WTC11 (cell line): ENCODE results near the gene TFF2. TPM values are rescaled to one million over a fixed set of nuclear protein-coding genes. Genes with fewer than 3 reads are reported as not detected.

Experiments
- ATAC-seq: fragments of 200-7000 bp; cut with Tn5 transposase; 2 replicates; pipeline ENCODE4 v1.10.0; 2021; ENCODE audit warnings: mild to moderate bottlenecking, moderate library complexity
- CTCF ChIA-PET: fragments of 300-600 bp; sonication (Branson Sonifier 250); formaldehyde crosslinking; loops from one replicate; lab custom pipeline; 2021; ENCODE audit warnings: antibody characterized with exemption; lab: Charles Lee
- POLR2A ChIA-PET: fragments of 350-600 bp; sonication (Branson Sonifier 250); formaldehyde crosslinking; loops from one replicate; lab custom pipeline; 2021; ENCODE audit warnings: antibody characterized with exemption; lab: Charles Lee
- DNase-seq: peaks from one replicate; pipeline ENCODE4 v3.0.0; 2021; ENCODE audit warnings: low spot score
- H3K27ac Mint-ChIP-seq: 2 replicates; pipeline ENCODE4 v1.8.0; 2021; ENCODE audit warnings: mixed read lengths
- H3K27me3 Mint-ChIP-seq: 2 replicates; pipeline ENCODE4 v1.8.0; 2021; ENCODE audit warnings: low read depth, mild to moderate bottlenecking, moderate library complexity, mixed read lengths
- H3K36me3 Mint-ChIP-seq: 2 replicates; pipeline ENCODE4 v1.8.0; 2021; ENCODE audit warnings: mixed read lengths
- H3K4me1 Mint-ChIP-seq: 2 replicates; pipeline ENCODE4 v1.8.0; 2022; ENCODE audit warnings: mixed read lengths
- H3K4me3 Mint-ChIP-seq: 2 replicates; pipeline ENCODE4 v1.8.0; 2021; ENCODE audit warnings: mild to moderate bottlenecking, moderate library complexity, mixed read lengths
- H3K9me3 Mint-ChIP-seq: 2 replicates; pipeline ENCODE4 v1.8.0; 2021; ENCODE audit warnings: mixed read lengths
- AR ChIP-seq: fragments of 250-450 bp; sonication (Bioruptor Pico); IDR thresholded peaks from 2 replicates; pipeline ENCODE4 v1.9.0; 2021; ENCODE audit warnings: mild to moderate bottlenecking
- CBFB ChIP-seq: sonication (generic); formaldehyde crosslinking; IDR thresholded peaks from 2 replicates; pipeline ENCODE4 v1.8.1; 2022; ENCODE audit warnings: mild to moderate bottlenecking, low read depth, missing genetic modification reagents
- CREB1 ChIP-seq: sonication (generic); formaldehyde crosslinking; IDR thresholded peaks from 2 replicates; pipeline ENCODE4 v1.8.0; 2023; ENCODE audit warnings: mild to moderate bottlenecking, missing genetic modification reagents
- CREM ChIP-seq: sonication (generic); formaldehyde crosslinking; IDR thresholded peaks from 2 replicates; pipeline ENCODE4 v1.8.1; 2022; ENCODE audit warnings: mild to moderate bottlenecking, missing genetic modification reagents, moderate library complexity
- CTCF ChIP-seq: fragments of 200-600 bp; IDR thresholded peaks from 2 replicates; pipeline ENCODE4 v1.8.0; 2022; ENCODE audit warnings: antibody characterized with exemption
- ERG ChIP-seq: fragments of 250-450 bp; sonication (Bioruptor Pico); IDR thresholded peaks from 2 replicates; pipeline ENCODE4 v1.8.0; 2021; ENCODE audit warnings: mild to moderate bottlenecking
- GTF2I ChIP-seq: fragments of 250-450 bp; sonication (Bioruptor Pico); conservative IDR thresholded peaks from 2 replicates; pipeline ENCODE4 v1.4.0; 2021; ENCODE audit warnings: mild to moderate bottlenecking
- HMGA2 ChIP-seq: fragments of 250-450 bp; sonication (Bioruptor Pico); IDR thresholded peaks from 2 replicates; pipeline ENCODE4 v1.4.0; 2021; ENCODE audit warnings: mild to moderate bottlenecking, moderate library complexity
- JUN ChIP-seq: sonication (generic); formaldehyde crosslinking; IDR thresholded peaks from 2 replicates; pipeline ENCODE4 v1.8.0; 2023; ENCODE audit warnings: mild to moderate bottlenecking, missing genetic modification reagents
- NR1H2 ChIP-seq: sonication (generic); formaldehyde crosslinking; IDR thresholded peaks from 2 replicates; pipeline ENCODE4 v1.9.0; 2021; ENCODE audit warnings: mild to moderate bottlenecking, moderate library complexity, missing genetic modification reagents
- NR2C2 ChIP-seq: sonication (generic); formaldehyde crosslinking; IDR thresholded peaks from 2 replicates; pipeline ENCODE4 v1.8.0; 2022; ENCODE audit warnings: mild to moderate bottlenecking, missing genetic modification reagents
- SP1 ChIP-seq: sonication (generic); formaldehyde crosslinking; conservative IDR thresholded peaks from 2 replicates; pipeline ENCODE4 v1.8.1; 2022; ENCODE audit warnings: missing genetic modification reagents
- TP53 ChIP-seq: sonication (generic); formaldehyde crosslinking; IDR thresholded peaks from 2 replicates; pipeline ENCODE4 v1.8.1; 2023; ENCODE audit warnings: mild to moderate bottlenecking, missing genetic modification reagents
- ZNF219 ChIP-seq: sonication (generic); formaldehyde crosslinking; IDR thresholded peaks from 2 replicates; pipeline ENCODE4 v1.8.0; 2023; ENCODE audit warnings: missing genetic modification reagents, mild to moderate bottlenecking, borderline replicate concordance
- ZNF671 ChIP-seq: fragments of 250-450 bp; sonication (Bioruptor Pico); IDR thresholded peaks from 2 replicates; pipeline ENCODE4 v1.8.0; 2021; ENCODE audit warnings: mild to moderate bottlenecking
- total RNA-seq: library from RNA; stranded (reverse); gene quantifications from 3 replicates; pipeline ENCODE4 v1.2.3, GENCODE V29; 2021
- TF ChIP-seq, protein P1 (sequence below): fragments of 250-450 bp; sonication (Bioruptor Pico); IDR thresholded peaks from 2 replicates; pipeline ENCODE4 v1.9.0; 2021; ENCODE audit warnings: moderate library complexity, mild to moderate bottlenecking, inconsistent platforms, borderline replicate concordance
- TF ChIP-seq, protein P2 (sequence below): fragments of 250-450 bp; sonication (Bioruptor Pico); IDR thresholded peaks from 2 replicates; pipeline ENCODE4 v1.9.0; 2021; ENCODE audit warnings: mild to moderate bottlenecking, borderline replicate concordance
- TF ChIP-seq, protein P3 (sequence below): sonication (generic); formaldehyde crosslinking; conservative IDR thresholded peaks from 2 replicates; pipeline ENCODE4 v1.8.1; 2022; ENCODE audit warnings: mild to moderate bottlenecking, missing genetic modification reagents
- TF ChIP-seq, protein P4 (sequence below): sonication (generic); formaldehyde crosslinking; IDR thresholded peaks from 2 replicates; pipeline ENCODE4 v1.8.1; 2023; ENCODE audit warnings: mild to moderate bottlenecking, missing genetic modification reagents, borderline replicate concordance

The TFF2 gene
- total RNA-seq, 1 experiment from 2014 or later, result 0.33 TPM

- TF ChIP-seq CREM (CRISPR knock-in tag) (no peak), NR1H2 (CRISPR knock-in tag) (no peak), CREB1 (no peak), HMGA2 (CRISPR knock-in tag) (no peak), ZNF671 (no peak), CTCF (no peak), TP53 (CRISPR knock-in tag) (no peak), AR (CRISPR knock-in tag) (no peak), SP1 (CRISPR knock-in tag) (no peak), CBFB (CRISPR knock-in tag) (no peak), GTF2I (CRISPR knock-in tag) (no peak), NR2C2 (CRISPR knock-in tag) (no peak), JUN (CRISPR knock-in tag) (no peak), ERG (CRISPR knock-in tag) (no peak), ZNF219 (CRISPR knock-in tag) (no peak)
- TF ChIP-seq, protein P1, sequence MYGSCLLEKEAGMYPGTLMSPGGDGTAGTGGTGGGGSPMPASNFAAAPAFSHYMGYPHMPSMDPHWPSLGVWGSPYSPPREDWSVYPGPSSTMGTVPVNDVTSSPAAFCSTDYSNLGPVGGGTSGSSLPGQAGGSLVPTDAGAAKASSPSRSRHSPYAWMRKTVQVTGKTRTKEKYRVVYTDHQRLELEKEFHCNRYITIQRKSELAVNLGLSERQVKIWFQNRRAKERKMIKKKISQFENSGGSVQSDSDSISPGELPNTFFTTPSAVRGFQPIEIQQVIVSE (CRISPR knock-in tag), result no peak
- TF ChIP-seq, protein P2, sequence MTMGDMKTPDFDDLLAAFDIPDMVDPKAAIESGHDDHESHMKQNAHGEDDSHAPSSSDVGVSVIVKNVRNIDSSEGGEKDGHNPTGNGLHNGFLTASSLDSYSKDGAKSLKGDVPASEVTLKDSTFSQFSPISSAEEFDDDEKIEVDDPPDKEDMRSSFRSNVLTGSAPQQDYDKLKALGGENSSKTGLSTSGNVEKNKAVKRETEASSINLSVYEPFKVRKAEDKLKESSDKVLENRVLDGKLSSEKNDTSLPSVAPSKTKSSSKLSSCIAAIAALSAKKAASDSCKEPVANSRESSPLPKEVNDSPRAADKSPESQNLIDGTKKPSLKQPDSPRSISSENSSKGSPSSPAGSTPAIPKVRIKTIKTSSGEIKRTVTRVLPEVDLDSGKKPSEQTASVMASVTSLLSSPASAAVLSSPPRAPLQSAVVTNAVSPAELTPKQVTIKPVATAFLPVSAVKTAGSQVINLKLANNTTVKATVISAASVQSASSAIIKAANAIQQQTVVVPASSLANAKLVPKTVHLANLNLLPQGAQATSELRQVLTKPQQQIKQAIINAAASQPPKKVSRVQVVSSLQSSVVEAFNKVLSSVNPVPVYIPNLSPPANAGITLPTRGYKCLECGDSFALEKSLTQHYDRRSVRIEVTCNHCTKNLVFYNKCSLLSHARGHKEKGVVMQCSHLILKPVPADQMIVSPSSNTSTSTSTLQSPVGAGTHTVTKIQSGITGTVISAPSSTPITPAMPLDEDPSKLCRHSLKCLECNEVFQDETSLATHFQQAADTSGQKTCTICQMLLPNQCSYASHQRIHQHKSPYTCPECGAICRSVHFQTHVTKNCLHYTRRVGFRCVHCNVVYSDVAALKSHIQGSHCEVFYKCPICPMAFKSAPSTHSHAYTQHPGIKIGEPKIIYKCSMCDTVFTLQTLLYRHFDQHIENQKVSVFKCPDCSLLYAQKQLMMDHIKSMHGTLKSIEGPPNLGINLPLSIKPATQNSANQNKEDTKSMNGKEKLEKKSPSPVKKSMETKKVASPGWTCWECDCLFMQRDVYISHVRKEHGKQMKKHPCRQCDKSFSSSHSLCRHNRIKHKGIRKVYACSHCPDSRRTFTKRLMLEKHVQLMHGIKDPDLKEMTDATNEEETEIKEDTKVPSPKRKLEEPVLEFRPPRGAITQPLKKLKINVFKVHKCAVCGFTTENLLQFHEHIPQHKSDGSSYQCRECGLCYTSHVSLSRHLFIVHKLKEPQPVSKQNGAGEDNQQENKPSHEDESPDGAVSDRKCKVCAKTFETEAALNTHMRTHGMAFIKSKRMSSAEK (CRISPR knock-in tag), result no peak
- TF ChIP-seq, protein P3, sequence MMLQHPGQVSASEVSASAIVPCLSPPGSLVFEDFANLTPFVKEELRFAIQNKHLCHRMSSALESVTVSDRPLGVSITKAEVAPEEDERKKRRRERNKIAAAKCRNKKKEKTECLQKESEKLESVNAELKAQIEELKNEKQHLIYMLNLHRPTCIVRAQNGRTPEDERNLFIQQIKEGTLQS (CRISPR knock-in tag), result no peak
- TF ChIP-seq, protein P4, sequence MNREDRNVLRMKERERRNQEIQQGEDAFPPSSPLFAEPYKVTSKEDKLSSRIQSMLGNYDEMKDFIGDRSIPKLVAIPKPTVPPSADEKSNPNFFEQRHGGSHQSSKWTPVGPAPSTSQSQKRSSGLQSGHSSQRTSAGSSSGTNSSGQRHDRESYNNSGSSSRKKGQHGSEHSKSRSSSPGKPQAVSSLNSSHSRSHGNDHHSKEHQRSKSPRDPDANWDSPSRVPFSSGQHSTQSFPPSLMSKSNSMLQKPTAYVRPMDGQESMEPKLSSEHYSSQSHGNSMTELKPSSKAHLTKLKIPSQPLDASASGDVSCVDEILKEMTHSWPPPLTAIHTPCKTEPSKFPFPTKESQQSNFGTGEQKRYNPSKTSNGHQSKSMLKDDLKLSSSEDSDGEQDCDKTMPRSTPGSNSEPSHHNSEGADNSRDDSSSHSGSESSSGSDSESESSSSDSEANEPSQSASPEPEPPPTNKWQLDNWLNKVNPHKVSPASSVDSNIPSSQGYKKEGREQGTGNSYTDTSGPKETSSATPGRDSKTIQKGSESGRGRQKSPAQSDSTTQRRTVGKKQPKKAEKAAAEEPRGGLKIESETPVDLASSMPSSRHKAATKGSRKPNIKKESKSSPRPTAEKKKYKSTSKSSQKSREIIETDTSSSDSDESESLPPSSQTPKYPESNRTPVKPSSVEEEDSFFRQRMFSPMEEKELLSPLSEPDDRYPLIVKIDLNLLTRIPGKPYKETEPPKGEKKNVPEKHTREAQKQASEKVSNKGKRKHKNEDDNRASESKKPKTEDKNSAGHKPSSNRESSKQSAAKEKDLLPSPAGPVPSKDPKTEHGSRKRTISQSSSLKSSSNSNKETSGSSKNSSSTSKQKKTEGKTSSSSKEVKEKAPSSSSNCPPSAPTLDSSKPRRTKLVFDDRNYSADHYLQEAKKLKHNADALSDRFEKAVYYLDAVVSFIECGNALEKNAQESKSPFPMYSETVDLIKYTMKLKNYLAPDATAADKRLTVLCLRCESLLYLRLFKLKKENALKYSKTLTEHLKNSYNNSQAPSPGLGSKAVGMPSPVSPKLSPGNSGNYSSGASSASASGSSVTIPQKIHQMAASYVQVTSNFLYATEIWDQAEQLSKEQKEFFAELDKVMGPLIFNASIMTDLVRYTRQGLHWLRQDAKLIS (CRISPR knock-in tag), result no peak
- CTCF ChIA-PET, result interaction anchor here (1.1 to 4.1 kb wide), 2 partner anchors 14 to 38 kb away, joined by 4 to 32 read pairs; no protein-coding TSS in a partner anchor
Observed at GRCh38 chr21:42296501-42296900, 54.3 kb downstream of the TFF2 start.

More at GRCh38 chr21:42296501-42296900, 54.3 kb downstream of the TFF2 start:
- Mint-ChIP-seq H3K27ac (no peak overlapping the region), H3K27me3 (no peaks in the 10 kb centered on the region), H3K4me3 (no peak overlapping the region), H3K36me3 (no peaks in the 10 kb centered on the region), H3K9me3 (no peaks in the 10 kb centered on the region), H3K4me1 (peaks cover 12% of the 10 kb centered on the region)
- POLR2A ChIA-PET, result no interaction called here
- ATAC-seq, result no peak
- no peak for DNase-seq
